Activated T-helper 1 cell treated with anti-CD3 and anti-CD28 coated beads, Interleukin-2, amount 50 U/mL, for 16 hours (primary cell): ENCODE data around the gene TNNI2.

Experiments
- DNase-seq, 2 donors: peaks; one replicate each; pipeline ENCODE4 v3.0.0-alpha.2; 2020; ENCODE audit warnings: low read depth in 1 of 2, low spot score in 1 of 2

Gene TNNI2

DNA sequence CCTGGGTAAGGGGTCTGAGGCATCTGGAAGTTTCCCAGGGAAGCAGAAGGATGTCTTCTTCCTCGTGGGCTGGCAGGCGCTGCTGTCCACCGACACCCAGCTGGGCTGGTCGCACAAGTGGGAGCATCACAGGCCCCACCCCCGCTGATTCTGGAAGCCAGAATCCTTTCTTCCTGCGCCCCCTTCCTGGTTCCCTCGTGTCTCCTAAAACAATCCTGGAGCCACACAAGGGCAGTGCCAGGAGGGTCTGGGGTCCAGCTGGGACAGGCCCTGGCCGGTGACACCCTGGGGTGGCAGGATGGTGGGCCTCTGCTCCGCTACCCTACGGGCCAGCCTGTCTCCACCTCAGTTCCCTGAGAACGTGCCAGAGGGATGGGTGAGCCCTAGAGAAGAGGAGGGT is 18.3 kb downstream of the TNNI2 start:
- DNase-seq: no peak

- no peak for DNase-seq
These were observed 19.4 kb downstream of the TNNI2 start for GRCh38 chr11:1858154-1858553.

- no peak for DNase-seq
These were observed 19.8 kb downstream of the TNNI2 start for GRCh38 chr11:1858576-1858975.

GRCh38 chr11:1859004-1859403 is 20.2 kb downstream of the TNNI2 start:
- no peak for DNase-seq

DNA sequence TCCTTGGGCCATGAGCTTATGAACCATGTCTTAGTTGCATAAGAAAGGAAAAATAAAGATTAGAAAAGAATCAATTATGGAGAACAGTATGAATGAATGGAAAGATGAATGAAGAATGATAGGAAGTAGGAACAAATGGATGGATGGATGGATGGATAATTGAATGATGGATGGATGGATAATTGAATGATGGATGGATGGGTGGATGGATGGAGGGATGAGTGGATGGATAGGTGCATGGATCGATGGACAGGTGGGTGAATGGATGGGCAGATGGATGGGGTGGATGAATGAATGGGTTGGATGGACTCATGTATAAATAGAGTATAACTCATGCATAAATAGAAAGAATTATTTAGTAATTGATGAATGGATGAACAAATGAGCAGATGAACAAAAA is 21.3 kb downstream of the TNNI2 start:
- DNase-seq: no peak

DNA sequence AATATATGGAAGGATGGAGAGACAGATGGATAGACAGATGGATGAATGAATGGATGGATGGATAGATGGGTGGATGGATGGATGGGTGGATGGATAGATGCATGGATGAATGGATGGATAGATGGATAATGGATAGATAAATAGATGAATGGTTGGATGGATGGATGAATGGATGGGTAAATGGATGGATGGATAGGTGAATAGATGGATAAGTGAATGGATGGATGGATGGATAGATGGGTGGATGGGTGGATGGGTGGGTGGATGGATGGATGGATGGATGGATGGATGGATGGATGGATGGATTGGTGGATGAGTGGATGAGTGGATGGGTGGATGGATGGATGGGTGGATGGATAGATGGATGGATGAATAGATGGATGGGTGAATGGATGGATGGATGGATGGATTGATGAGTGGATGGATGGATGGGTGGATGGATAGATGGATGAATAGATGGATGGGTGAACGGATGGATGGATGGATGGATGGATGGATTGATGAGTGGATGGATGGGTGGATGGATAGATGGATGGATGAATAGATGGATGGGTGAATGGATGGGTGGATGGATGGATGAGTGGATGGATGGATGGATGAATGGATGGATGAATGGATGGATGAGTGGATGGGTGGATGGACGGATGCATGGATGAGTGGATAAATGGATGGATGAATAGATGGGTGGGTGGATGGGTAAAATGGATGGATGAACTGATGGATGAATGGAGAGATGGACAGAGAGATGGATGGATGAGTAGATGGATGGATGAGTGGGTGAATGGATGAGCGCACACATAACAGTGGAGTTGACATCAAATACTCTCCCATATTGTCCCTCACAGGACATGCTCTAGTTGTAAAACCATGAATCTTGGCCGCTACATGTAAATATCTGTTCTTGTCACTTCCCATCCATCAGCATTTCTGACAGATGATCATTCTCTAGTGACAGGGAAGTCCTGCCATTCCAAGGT is 22.9 kb downstream of the TNNI2 start:
- no peak for DNase-seq

GRCh38 chr11:1862588-1863351 is 24.0 kb downstream of the TNNI2 start:
- DNase-seq: no peak

- DNase-seq: no peak
These were observed 24.8 kb downstream of the TNNI2 start for GRCh38 chr11:1863352-1864216.

DNA sequence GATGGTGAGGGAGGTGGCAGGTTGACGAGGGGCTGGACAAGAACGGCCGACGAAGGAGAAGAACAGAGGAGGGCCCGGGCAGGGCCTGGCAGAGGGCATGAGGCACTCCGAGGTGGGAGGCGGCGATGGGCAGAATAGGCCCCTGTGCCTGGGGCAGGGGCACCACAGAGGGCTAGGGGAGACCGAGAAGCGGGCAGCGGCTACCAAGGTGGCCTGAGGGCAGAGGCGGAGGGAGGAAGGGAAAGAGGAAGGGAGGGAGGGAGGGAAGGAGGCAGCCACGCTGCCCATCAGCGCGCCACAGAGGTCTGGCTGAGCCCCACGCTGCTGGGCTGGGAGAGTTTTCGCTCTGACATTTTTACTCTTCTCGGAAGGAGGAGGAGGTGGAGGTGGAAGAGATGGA is 25.4 kb downstream of the TNNI2 start:
- no peak for DNase-seq

DNA sequence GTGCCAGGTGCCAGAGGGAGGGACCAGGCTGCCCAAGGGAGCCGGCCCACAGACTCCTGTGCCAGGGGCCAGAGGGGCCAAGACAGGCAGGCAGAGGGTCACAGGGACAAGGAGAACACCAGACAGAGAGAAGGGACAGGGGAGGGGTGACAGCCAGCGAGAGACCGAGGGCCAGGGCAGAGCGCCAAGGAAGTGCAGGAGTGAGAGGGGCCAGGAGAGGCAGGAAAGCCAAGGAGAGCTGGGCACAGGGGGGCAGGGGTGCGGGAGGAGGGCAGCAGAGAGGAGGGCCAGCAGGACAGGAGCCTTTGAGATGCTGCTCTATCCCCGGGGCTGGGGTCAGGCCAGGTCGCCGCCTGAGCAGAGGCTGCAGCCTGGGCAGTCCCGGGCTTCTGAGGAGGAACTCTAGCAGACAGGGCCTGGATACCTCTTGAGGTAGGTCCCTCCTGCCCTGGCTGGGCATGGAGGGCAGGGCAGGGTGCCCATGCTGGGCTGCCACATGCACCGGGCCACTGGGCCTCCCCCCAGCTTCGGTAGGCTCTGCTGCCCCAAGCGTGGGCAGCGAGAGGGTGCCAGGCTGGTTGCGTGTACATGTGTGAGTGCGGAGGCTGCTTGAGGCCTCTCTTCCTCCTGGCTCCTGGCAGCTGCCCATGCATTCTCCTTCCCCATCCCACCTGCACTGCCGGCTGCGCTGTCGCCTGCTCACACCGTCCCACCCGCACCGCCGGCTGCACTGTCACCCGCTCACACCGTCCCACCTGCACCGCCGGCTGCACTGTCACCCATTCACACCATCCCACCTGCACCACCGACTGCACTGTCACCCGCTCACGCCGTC is 26.3 kb downstream of the TNNI2 start:
- DNase-seq: no peak

DNA sequence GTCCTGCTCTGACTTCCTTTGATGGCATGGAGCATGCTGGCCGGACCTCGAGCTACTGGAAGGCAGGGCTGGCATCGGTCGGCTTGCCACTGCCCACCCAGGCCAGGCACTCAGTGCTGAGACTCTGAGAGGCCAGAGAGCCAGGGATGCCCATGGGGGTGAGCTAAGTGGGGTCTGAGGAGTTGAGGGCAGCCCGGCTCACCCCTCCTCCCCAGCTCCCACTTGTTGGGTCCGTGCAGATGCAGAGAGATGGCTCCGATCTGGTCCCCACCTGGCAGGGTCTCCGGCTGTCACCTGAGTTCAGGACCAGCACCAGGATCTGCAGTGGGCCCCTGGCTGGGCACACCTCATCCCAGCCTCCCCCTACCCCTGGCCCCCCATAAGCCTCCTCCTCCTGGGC is 27.4 kb downstream of the TNNI2 start:
- no peak for DNase-seq

DNA sequence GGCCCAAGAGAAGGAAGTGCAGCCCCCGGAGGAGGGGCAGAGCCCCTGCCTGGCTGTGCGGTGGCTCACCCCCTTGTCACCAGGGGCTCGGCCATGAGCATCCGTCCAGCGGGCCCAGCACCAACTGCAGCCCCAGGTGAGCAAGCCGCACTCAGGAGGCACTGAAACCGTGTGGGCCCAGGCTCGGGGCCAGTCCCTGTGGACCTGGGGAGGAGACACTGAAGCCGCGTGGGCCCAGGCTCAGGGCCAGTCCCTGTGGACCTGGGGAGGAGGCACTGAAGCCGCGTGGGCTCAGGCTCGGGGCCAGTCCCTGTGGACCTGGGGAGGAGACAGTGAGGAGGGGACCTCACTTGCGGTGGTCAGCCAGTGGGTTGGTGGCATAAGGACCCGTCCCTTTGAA is 28.0 kb downstream of the TNNI2 start:
- no peak for DNase-seq

- no peak for DNase-seq
These were observed 28.6 kb downstream of the TNNI2 start for GRCh38 chr11:1867381-1867780.

GRCh38 chr11:1868056-1868635 is 29.4 kb downstream of the TNNI2 start:
- no peak for DNase-seq

DNA sequence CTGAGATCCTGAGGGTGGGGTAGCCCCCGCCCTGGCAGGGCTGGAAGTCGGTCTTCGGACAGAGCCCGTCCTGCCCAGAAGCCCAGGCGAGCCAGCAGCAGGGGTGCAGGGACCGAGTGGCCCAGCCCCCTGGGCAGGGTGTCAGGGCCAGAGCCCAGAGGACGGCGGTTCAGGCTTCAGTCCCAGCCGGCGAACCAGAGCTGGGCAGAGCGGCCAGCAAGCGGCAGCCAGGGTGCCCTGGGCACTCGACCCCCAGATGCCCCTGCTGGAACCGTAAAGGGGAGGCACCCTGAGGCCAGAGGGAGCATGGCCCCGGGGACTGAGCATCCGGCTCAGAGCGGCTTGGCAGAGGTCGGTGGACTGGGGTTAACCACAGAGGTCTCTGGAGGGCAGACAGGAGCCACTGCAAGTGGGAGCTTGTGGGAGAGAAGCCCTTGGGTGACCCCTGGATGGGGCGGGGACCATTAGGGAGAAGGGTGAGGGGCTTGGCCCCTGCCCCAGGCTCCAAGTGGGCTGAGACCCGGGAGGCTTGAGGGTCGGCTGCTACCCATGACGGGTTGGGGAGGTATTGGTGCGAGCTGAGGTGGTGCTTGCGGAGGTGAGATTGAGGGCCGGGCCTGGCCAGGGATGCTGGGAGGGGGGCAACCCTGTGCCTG is 30.0 kb downstream of the TNNI2 start:
- DNase-seq: no peak

GRCh38 chr11:1869427-1870325 is 30.9 kb downstream of the TNNI2 start:
- no peak for DNase-seq

- no peak for DNase-seq
These were observed 31.5 kb downstream of the TNNI2 start for GRCh38 chr11:1870326-1870696.

DNA sequence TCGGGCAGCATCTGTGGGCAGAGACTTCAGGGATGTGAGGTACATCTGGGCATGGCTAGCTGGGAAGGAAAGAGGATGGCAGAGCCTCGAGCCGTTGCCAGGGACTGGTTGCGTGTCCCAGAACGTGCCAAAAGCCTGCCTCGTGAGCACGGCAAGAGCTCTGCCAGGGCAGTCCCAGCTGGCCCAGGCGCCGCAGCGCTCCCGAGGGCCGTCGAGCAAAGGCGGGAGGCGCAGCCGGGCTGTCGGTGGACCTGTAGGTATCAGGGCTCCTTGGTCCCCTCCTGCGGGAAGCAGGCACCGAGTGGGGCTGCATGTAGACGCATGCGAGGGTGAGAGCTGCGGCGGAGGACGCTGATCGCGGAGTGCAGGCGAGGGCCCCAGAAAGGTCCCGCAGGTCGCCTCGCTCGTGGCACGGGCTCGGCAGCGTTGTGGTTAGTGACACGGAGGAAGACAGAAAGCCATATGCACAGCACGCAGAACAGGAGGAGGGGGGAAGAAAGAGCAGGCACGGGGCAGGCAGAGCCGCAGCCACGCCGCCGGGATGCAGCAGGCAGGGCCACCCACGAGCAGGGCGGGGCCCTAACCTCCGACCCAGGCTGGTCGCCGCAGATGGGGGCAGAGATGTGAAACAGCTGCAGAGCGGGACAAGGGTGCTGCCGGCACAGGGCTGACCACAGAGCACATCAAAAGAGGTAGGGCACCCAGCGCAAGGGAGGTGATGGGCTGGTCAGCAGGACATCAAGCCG is 32.1 kb downstream of the TNNI2 start:
- peak; percentile 29 to 37 for DNase-seq
